Measurements from ENCODE around the gene KCTD14.
"Not testable (repeated sequence)": the region's sequence is repeated elsewhere in the genome, so short reads cannot be mapped to it uniquely, and the experiment has no call there.

Gene KCTD14, protein sequence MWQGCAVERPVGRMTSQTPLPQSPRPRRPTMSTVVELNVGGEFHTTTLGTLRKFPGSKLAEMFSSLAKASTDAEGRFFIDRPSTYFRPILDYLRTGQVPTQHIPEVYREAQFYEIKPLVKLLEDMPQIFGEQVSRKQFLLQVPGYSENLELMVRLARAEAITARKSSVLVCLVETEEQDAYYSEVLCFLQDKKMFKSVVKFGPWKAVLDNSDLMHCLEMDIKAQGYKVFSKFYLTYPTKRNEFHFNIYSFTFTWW

GRCh38 chr11:78022397-78023396, at the start of gene KCTD14:
KCTD14 (minus strand) TSS chr11:78023276; CDS start chr11:78023249, 27 bp downstream.
- peak; percentile 30 for DNase-seq

GRCh38 chr11:78072455-78072854, 49.4 kb upstream of the KCTD14 start:
- no peak for DNase-seq

DNA sequence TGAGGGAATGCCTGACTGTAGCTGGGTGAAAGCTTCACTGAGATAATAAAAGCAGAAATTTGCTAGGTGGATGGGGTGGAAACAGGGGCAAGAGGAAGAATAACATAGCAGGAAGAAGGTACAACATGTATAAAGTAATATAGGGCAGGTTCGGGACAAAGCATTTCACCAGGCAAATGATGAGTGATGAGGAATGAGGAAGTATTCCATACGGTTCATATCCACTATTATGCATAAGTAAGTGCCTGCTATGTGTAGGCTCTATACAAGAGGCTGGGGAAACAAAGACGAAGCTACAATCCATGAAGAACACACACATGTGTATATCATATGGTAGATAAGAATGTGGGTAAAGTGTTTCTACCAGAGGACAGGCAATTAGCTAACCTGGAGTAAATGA, 48.6 kb upstream of the KCTD14 start:
- no peak for DNase-seq

DNA sequence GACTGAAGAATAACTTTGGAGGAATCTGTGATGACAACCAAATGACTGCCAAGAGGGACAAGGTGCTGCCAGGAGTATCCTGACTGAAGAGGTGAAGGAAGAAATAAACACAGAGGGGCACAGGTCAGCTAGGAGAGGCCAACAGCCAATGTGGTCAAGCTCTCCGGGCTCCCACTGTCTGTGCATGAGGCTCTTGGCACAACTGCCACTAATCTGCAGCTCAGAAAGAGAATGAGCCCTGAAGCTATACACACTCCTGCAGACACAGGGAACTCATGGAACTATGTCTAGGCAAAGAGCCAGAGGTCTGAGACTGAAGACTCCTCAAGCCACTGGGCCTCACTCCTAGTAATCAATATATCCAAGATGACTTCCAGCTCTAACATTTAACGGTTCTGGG, 47.5 kb upstream of the KCTD14 start:
- DNase-seq: no peak

DNA sequence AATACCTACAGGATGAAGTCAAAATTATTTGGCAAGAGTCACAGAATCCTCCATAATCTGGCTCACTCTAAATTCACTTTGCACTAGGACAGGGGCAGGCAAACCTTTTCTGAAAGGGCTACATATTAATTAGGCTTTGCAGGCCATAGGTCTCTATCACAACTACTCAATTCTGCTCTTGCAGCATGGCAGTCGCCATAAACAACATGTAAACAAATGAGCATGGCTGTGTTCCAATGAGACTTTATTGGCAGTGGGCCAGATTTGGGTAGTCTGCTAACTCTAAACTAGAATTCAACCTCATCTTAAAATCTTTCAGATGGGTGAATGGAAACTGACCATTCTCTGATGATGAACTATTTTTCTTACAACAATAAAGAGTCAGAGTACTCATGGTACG, 46.4 kb upstream of the KCTD14 start:
- DNase-seq: peak; percentile 86

GRCh38 chr11:78067704-78068103, 44.6 kb upstream of the KCTD14 start:
- no peak for DNase-seq

GRCh38 chr11:78066471-78066870, 43.4 kb upstream of the KCTD14 start:
- no peak for DNase-seq

GRCh38 chr11:78065203-78065602, 42.1 kb upstream of the KCTD14 start:
- no peak for DNase-seq

- DNase-seq: no peak
These were observed 40.5 kb upstream of the KCTD14 start, which contains the start of gene THRSP for GRCh38 chr11:78063440-78064181. THRSP (plus strand) TSS chr11:78063861; CDS start chr11:78063882, 21 bp downstream.

GRCh38 chr11:78062671-78063070, 39.6 kb upstream of the KCTD14 start:
- DNase-seq: no peak

- no peak for DNase-seq
These were observed 38.8 kb upstream of the KCTD14 start for GRCh38 chr11:78061921-78062311.

DNA sequence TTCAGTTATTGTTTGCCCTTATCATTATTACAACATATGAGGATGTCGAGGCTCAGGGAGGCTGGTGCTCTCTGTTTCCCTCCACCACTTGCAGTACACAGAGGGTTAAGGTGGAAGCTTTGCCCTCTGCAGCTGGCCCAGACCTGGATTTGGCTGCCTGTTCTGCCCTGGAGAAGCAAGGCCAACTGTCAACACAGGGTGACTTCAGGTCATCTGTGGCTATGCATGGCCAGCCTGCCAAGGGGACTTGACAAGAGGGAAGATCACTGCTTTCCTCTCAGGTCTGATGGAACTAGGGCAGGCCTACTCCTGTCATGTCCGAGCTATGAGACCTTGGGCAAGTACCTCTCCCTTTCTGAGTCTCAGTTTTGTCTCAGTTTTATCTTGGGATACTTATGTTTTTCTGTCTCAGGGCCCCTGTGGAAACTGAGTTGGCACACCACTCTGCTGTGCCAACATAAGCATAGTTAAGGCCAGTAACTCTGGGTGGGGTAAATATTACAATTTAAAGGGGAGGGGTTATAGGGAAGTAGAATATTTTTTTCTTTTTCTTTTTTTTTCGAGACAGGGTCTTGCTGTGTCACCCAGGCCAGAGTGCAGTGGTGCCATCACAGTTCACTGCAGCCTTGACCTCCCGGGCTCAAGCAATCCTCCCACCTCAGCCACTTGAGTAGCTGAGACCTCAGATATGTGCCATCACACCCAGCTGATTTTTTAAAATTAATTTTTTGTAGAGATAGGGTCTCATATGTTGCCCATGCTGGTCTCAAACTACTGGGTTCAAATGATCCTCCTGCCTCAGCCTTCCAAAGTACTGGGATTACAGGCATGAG, 38.2 kb upstream of the KCTD14 start:
- DNase-seq: no peak

- DNase-seq: no peak
These were observed 37.5 kb upstream of the KCTD14 start for GRCh38 chr11:78060533-78060932.

- DNase-seq: not testable (repeated sequence)
These were observed 36.8 kb upstream of the KCTD14 start for GRCh38 chr11:78059749-78060328.

DNA sequence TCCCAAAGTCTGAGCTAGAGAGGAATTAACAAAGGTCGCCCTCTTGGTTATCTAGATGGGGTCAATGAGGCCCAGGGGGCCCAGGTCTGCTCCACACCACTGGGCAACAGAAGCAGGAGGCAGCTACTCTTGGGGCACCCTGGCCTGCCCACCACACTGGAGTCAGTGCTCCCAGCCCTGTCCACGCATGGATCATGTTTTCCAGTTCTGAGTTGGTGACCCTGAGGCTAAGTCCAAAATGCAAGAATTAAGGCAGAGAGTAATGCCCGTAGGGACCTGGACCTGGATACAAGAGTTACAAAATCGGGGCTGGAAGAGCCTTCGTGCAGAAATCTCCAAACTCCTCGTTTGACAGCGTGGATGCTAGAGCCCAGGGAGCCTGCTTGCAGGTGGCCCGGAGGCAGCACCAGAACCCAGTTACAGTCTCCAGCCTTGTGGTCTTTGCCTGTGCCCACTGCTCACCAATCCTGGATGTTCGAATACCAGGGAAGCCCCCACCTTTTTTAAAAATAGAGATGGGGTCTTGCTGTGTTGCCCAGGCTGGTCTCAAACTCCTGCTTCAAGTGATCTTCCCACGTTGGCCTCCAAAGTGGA, 34.5 kb upstream of the KCTD14 start:
- no peak for DNase-seq

DNA sequence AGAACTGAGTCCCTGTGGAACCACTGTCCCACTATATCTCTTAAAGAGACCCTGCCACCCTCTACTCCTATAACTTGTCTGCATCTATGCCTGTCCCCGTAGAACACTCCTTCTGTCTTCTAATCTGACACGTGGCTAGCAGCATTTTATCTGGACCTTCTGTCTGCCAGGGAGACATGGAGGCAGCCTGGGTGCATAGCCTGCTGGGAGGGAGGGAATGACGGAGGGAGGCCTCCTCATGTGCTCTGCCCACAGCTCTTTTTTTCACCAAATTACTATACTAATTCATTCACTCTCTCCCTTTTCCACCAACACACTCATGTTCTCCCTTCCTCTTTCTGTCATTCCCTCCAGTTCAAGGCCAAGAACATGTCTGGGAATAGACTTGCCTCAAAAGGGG, 33.0 kb upstream of the KCTD14 start:
- DNase-seq: no peak

DNA sequence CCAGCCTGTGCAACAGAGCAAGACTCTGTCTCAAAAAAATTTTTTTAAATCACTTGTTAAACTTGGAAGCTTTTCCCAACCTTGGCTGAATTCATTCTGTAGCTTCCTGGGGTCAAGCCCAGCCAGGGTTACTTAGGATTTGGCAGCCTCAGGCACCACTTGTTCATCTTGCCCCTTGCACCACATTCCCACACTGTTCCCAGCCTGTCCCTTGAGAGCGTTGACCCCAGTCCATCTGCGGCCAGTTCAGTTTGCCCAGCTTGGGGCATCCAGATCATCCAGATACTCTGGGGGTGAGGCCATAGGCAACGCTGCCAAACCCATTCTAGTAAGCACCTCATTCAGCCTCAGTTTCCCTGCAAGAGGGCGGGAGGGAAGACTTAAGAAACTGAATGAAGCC, 31.9 kb upstream of the KCTD14 start:
- no peak for DNase-seq

GRCh38 chr11:78050964-78051831, 28.1 kb upstream of the KCTD14 start:
- DNase-seq: no peak

GRCh38 chr11:78049348-78049747, 26.3 kb upstream of the KCTD14 start:
- DNase-seq: no peak

DNA sequence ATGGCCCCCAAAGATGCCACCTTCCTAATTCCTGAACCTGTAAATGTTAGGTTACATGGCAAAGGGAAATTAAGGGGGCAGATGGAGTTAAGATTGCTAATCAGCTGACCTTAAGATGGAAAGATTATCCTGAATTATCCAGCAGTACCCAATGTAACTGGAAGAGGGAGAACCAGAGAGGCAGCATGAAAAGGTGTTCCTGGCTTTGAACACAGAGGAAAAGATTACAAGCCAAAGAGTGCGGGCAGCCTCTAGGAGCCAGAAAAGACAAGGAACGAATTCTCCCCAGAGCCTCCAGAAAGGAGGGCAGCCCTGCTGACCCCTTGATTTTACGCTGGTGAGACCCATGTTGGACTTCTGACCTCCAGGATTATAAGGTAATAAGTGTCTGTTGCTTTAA, 25.5 kb upstream of the KCTD14 start:
- no peak for DNase-seq

DNA sequence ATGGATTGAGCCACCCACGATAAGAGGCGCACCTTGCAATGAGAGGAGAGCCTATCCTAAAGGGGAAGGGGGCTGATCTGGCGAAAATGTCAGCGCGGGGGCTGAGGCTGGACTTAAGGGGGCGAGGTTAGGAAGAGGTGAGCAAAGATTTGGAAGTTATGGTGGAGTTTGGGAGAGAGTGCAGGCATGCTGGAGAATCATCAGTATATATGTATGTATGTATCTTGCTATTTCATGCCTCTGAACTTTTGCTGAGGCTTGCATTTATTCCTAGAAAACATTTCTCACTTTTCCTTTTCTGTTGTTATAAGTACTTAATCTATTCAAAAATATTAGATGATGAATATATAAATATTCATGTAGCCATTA, 23.4 kb upstream of the KCTD14 start:
- DNase-seq: no peak
